Liver (tissue), 9 donors: Measurements from ENCODE around the gene SRGAP3. TPM values are rescaled to one million over a fixed set of nuclear protein-coding genes. Genes with fewer than 3 reads are reported as not detected.

Experiments used
- DNase-seq: peaks from one replicate; pipeline ENCODE4 v3.0.0-alpha.2; 2017; ENCODE audit warnings: low spot score
- H3K27ac ChIP-seq, 2 donors: one replicate each; pipeline ENCODE4 v1.7.0; 2013; ENCODE audit warnings: inconsistent platforms in 2 of 2, low read length in 2 of 2, control low read depth in 1 of 2, low read depth in 1 of 2, mild to moderate bottlenecking in 1 of 2
- H3K27me3 ChIP-seq, 4 donors: one replicate each; pipeline versions ENCODE4 v1.6.1 to v1.7.0; 2013; ENCODE audit warnings: low read length in 3 of 4, inconsistent platforms in 1 of 4, mild to moderate bottlenecking in 1 of 4, moderate library complexity in 1 of 4; ENCODE audit not compliant: control insufficient read depth in 4 of 4, insufficient read depth in 4 of 4
- H3K36me3 ChIP-seq, 4 donors: one replicate each; pipeline versions ENCODE4 v1.6.1 to v1.7.0; 2013; ENCODE audit warnings: low read length in 3 of 4, mild to moderate bottlenecking in 3 of 4, low read depth in 1 of 4, moderate library complexity in 1 of 4; ENCODE audit not compliant: control insufficient read depth in 4 of 4, insufficient read depth in 3 of 4
- H3K4me1 ChIP-seq, 4 donors: one replicate each; pipeline versions ENCODE4 v1.6.1 to v1.7.0; 2013; ENCODE audit warnings: low read length in 3 of 4, mild to moderate bottlenecking in 3 of 4, moderate library complexity in 1 of 4; ENCODE audit not compliant: control insufficient read depth in 4 of 4, insufficient read depth in 4 of 4
- H3K4me3 ChIP-seq, 3 donors: one replicate each; pipeline versions ENCODE4 v1.6.1 to v1.7.0; 2013; ENCODE audit warnings: low read length in 3 of 3, control low read depth in 1 of 3, low read depth in 1 of 3, mild to moderate bottlenecking in 1 of 3
- H3K9ac ChIP-seq, 2 donors: one replicate each; pipeline ENCODE4 v1.7.0; 2013; ENCODE audit warnings: low read length in 2 of 2, mild to moderate bottlenecking in 2 of 2, moderate library complexity in 2 of 2, control low read depth in 1 of 2, low read depth in 1 of 2
- H3K9me3 ChIP-seq, 4 donors: one replicate each; pipeline versions ENCODE4 v1.6.1 to v1.7.0; 2013; ENCODE audit warnings: low read length in 3 of 4; ENCODE audit not compliant: control insufficient read depth in 4 of 4
- EGR1 ChIP-seq, 2 donors: IDR thresholded peaks; 2 replicates each; pipeline ENCODE4 v1.6.1; 2016 to 2018; ENCODE audit warnings: antibody characterized with exemption in 2 of 2, low read depth in 2 of 2
- FOXA1 ChIP-seq: IDR thresholded peaks from 2 replicates; pipeline ENCODE4 v1.6.1; 2016; ENCODE audit warnings: antibody characterized with exemption
- FOXA2 ChIP-seq: IDR thresholded peaks from 2 replicates; pipeline ENCODE4 v1.6.1; 2016; ENCODE audit warnings: antibody characterized with exemption
- GABPA ChIP-seq, 2 donors: IDR thresholded peaks in 1 of 2; conservative IDR thresholded peaks in 1 of 2; 2 replicates each; pipeline ENCODE4 v1.6.1; 2016; ENCODE audit warnings: antibody characterized with exemption in 2 of 2, mild to moderate bottlenecking in 1 of 2, moderate library complexity in 1 of 2
- HNF4A ChIP-seq, 2 donors: conservative IDR thresholded peaks; 2 replicates each; pipeline ENCODE4 v1.6.1; 2016; ENCODE audit warnings: antibody characterized with exemption in 2 of 2, mild to moderate bottlenecking in 2 of 2
- HNF4G ChIP-seq: IDR thresholded peaks from 2 replicates; pipeline ENCODE4 v1.6.1; 2016; ENCODE audit warnings: antibody characterized with exemption
- JUND ChIP-seq, 2 donors: IDR thresholded peaks; 2 replicates each; pipeline ENCODE4 v1.6.1; 2016; ENCODE audit warnings: antibody characterized with exemption in 2 of 2
- MAX ChIP-seq: IDR thresholded peaks from 2 replicates; pipeline ENCODE4 v1.6.1; 2016; ENCODE audit warnings: antibody characterized with exemption
- NR2F2 ChIP-seq: IDR thresholded peaks from 2 replicates; pipeline ENCODE4 v1.6.1; 2016; ENCODE audit warnings: antibody characterized with exemption
- RAD21 ChIP-seq, 2 donors: IDR thresholded peaks; 2 replicates each; pipeline ENCODE4 v1.6.1; 2016; ENCODE audit warnings: antibody characterized with exemption in 2 of 2, mild to moderate bottlenecking in 2 of 2
- REST ChIP-seq: IDR thresholded peaks from 2 replicates; pipeline ENCODE4 v1.6.1; 2016; ENCODE audit warnings: antibody characterized with exemption, mild to moderate bottlenecking
- RXRA ChIP-seq, 2 donors: IDR thresholded peaks; 2 replicates each; pipeline ENCODE4 v1.6.1; 2017 to 2018; ENCODE audit warnings: antibody characterized with exemption in 2 of 2, mild to moderate bottlenecking in 1 of 2
- TAF1 ChIP-seq: conservative IDR thresholded peaks from 2 replicates; pipeline ENCODE4 v1.6.1; 2016; ENCODE audit warnings: antibody characterized with exemption, mild to moderate bottlenecking
- YY1 ChIP-seq: IDR thresholded peaks from 2 replicates; pipeline ENCODE4 v1.6.1; 2016; ENCODE audit warnings: antibody characterized with exemption, mild to moderate bottlenecking
- ZBTB33 ChIP-seq: IDR thresholded peaks from 2 replicates; pipeline ENCODE4 v1.6.1; 2016; ENCODE audit warnings: antibody characterized with exemption
- WGBS: extraction: QIAGEN DNeasy Blood & Tissue Kit; methylation state at CpG from one replicate; pipeline ENCODE4 v1.1.7; 2013; 5-methylcytosine and 5-hydroxymethylcytosine counted together
- polyA plus RNA-seq, 2 donors: library from polyadenylated mRNA; stranded (reverse) in 1 of 2; unstranded in 1 of 2; fragments of 200-250 nt in 1 of 2; fragments of >200 nt in 1 of 2; fragmentation: Nextera tagmentation in 1 of 2; extraction: Ambion mirVana in 1 of 2; gene quantifications; one replicate each; pipeline versions ENCODE4 v1.2.1 to v1.2.3, GENCODE V29; 2013 to 2015
- total RNA-seq, 2 donors: library from RNA; depleted of rRNA; stranded (reverse); fragments of >200 nt; gene quantifications; one replicate each; pipeline ENCODE4 v1.2.3, GENCODE V29; 2014
- TF ChIP-seq, protein P1 (sequence below): fragments of 150-350 bp; IDR thresholded peaks from 2 replicates; pipeline ENCODE4 v1.5.1; 2017; ENCODE audit warnings: improper control_type of control experiment, low read depth, low read length; ENCODE audit not compliant: missing input control
- TF ChIP-seq, protein P2 (sequence below): IDR thresholded peaks from 2 replicates; pipeline ENCODE4 v1.6.1; 2016; ENCODE audit warnings: antibody characterized with exemption
- donor health status: healthy.
- donor health status: healthy.
- donor health status: healthy.
- donor health status: healthy.
- donor health status: healthy.

Gene SRGAP3
- total and polyA plus RNA-seq, 4 donors: 0.61 to 4.2 (median 1.6) TPM

- Histone ChIP-seq H3K27ac (no peak overlapping the region), H3K9me3 (no peaks in the 10 kb centered on the region), H3K27me3 (no peaks in the 10 kb centered on the region), H3K9ac (no peak overlapping the region), H3K4me3 (no peak overlapping the region), H3K4me1 (peaks cover 0 to 6% (median 1%) of the 10 kb centered on the region in 4 donors), H3K36me3 (no peaks in the 10 kb centered on the region)
- no peak for TF ChIP-seq JUND (IDR thresholded peaks at IDR 0.05)
- TF ChIP-seq HNF4A (conservative IDR thresholded peaks at IDR 0.05): no peak
- no peak for TF ChIP-seq RAD21 (IDR thresholded peaks at IDR 0.05)
- peak; percentile 8 for DNase-seq
- 87% methylated on average over 9 of the region's 9 CpGs for WGBS
These were observed 263.6 kb downstream of the SRGAP3 start for GRCh38 chr3:8985876-8986275.

DNA sequence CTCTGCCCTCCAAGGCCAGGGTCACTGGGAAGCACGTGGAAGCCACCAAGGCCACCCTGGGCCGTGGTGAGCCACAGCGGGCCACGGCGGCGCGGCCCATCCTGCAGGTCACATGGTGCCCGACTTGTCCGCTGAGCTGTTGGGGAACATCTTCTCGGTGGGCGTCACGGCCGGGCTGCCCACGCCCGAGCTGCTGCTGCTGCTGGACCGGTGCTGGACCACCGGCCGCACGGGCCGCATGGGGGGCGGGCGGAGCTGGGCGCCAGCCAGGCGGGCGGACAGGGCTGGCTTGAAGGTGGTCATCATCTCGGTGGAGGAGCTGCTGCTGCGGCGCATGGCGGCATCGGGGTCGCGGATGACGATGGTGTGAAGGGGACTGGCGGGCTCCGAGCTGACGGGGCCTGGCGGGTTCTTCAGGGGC, 264.0 kb downstream of the SRGAP3 start:
- peaks cover 0 to 6% (median 1%) of the 10 kb centered on the region in 4 donors for H3K4me1 ChIP-seq
- no peak for DNase-seq
- no peaks in the 10 kb centered on the region for H3K9me3 ChIP-seq
- H3K27me3 ChIP-seq: no peaks in the 10 kb centered on the region
- H3K36me3 ChIP-seq: no peaks in the 10 kb centered on the region
- 97% methylated on average over 37 of the region's 37 CpGs for WGBS
- TF ChIP-seq MAX (no peak), RXRA (IDR thresholded peaks at IDR 0.05) (no peak), RAD21 (IDR thresholded peaks at IDR 0.05) (no peak), JUND (IDR thresholded peaks at IDR 0.05) (no peak), FOXA1 (no peak)
- TF ChIP-seq, protein P1, sequence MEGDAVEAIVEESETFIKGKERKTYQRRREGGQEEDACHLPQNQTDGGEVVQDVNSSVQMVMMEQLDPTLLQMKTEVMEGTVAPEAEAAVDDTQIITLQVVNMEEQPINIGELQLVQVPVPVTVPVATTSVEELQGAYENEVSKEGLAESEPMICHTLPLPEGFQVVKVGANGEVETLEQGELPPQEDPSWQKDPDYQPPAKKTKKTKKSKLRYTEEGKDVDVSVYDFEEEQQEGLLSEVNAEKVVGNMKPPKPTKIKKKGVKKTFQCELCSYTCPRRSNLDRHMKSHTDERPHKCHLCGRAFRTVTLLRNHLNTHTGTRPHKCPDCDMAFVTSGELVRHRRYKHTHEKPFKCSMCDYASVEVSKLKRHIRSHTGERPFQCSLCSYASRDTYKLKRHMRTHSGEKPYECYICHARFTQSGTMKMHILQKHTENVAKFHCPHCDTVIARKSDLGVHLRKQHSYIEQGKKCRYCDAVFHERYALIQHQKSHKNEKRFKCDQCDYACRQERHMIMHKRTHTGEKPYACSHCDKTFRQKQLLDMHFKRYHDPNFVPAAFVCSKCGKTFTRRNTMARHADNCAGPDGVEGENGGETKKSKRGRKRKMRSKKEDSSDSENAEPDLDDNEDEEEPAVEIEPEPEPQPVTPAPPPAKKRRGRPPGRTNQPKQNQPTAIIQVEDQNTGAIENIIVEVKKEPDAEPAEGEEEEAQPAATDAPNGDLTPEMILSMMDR: no peak
- H3K9ac ChIP-seq: no peak overlapping the region
- no peak overlapping the region for H3K4me3 ChIP-seq
- H3K27ac ChIP-seq: no peak overlapping the region

GRCh38 chr3:8984526-8984925, 264.9 kb downstream of the SRGAP3 start:
- Histone ChIP-seq H3K4me1 (peaks cover 0 to 6% (median 2%) of the 10 kb centered on the region in 4 donors), H3K4me3 (no peak overlapping the region), H3K9ac (no peak overlapping the region), H3K36me3 (no peaks in the 10 kb centered on the region), H3K9me3 (no peaks in the 10 kb centered on the region), H3K27me3 (no peaks in the 10 kb centered on the region), H3K27ac (no peak overlapping the region)
- no peak for TF ChIP-seq HNF4G
- TF ChIP-seq, protein P1: no peak
- TF ChIP-seq NR2F2: no peak
- no peak for TF ChIP-seq RXRA (IDR thresholded peaks at IDR 0.05)
- TF ChIP-seq HNF4A (conservative IDR thresholded peaks at IDR 0.05): no peak
- TF ChIP-seq EGR1 (IDR thresholded peaks at IDR 0.05; ENCODE audit: low read depth in 2 of 2): no peak
- TF ChIP-seq, protein P2, sequence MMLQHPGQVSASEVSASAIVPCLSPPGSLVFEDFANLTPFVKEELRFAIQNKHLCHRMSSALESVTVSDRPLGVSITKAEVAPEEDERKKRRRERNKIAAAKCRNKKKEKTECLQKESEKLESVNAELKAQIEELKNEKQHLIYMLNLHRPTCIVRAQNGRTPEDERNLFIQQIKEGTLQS: no peak
- TF ChIP-seq TAF1: no peak
- no peak for TF ChIP-seq FOXA2
- no peak for TF ChIP-seq MAX
- TF ChIP-seq REST: no peak
- TF ChIP-seq GABPA (IDR thresholded peaks at IDR 0.05 in 1 of 2, conservative IDR thresholded peaks at IDR 0.05 in 1 of 2): no peak
- TF ChIP-seq YY1: no peak
- TF ChIP-seq RAD21 (IDR thresholded peaks at IDR 0.05): no peak
- no peak for TF ChIP-seq JUND (IDR thresholded peaks at IDR 0.05)
- no peak for TF ChIP-seq ZBTB33
- no peak for DNase-seq
- 95% methylated on average over 7 of the region's 7 CpGs for WGBS
